Measurements from ENCODE around the gene LRRC2.

The LRRC2 gene

GRCh38 chr3:46471371-46471914 lies 94.7 kb downstream of the LRRC2 start:
- DNase-seq: no peak

- no peak for DNase-seq
These were observed 95.3 kb downstream of the LRRC2 start for GRCh38 chr3:46470831-46471230.

GRCh38 chr3:46469680-46470357 lies 96.3 kb downstream of the LRRC2 start:
- DNase-seq: no peak

GRCh38 chr3:46468753-46469600 lies 97.1 kb downstream of the LRRC2 start:
- DNase-seq: no peak

- DNase-seq: no peak
These were observed 98.5 kb downstream of the LRRC2 start for GRCh38 chr3:46467562-46467961.

- DNase-seq: no peak
These were observed 99.2 kb downstream of the LRRC2 start for GRCh38 chr3:46466871-46467403.

GRCh38 chr3:46466273-46466672 lies 99.8 kb downstream of the LRRC2 start:
- DNase-seq: no peak

Measured in midbrain (tissue), 1 donor.